HepG2 (cell line): ENCODE results near the gene ADRA1B. TPM values are rescaled to one million over a fixed set of nuclear protein-coding genes. Genes with fewer than 3 reads are reported as not detected.

ENCODE experiments used
- ATAC-seq: fragments of 200-7000 bp; cut with Tn5 transposase; 3 replicates; pipeline ENCODE4 v1.9.1; 2020; ENCODE audit warnings: mild to moderate bottlenecking, moderate library complexity
- BruUV-seq: library from RNA; stranded (reverse); fragments of 400-500 nt; replicated peaks from 2 replicates; lab custom pipeline; 2021; lab: Mats Ljungman, UMichigan
- CTCF ChIA-PET: fragments of 300-600 bp; formaldehyde crosslinking; extraction: SDS; loops from one replicate; lab custom pipeline; 2021; ENCODE audit warnings: low total read pairs, inconsistent platforms, low intra/inter-chr PET ratio; lab: Yijun Ruan, JAX
- POLR2A ChIA-PET: fragments of 350-600 bp; sonication (Branson Sonifier 250); formaldehyde crosslinking; loops from one replicate; lab custom pipeline; 2020; ENCODE audit warnings: antibody characterized with exemption, inconsistent platforms; lab: Yijun Ruan, JAX
- DNase-seq: peaks from one replicate; pipeline ENCODE4 v3.0.0-alpha.2; 2015; ENCODE audit warnings: low spot score
- FAIRE-seq: peaks from 3 replicates; lab custom pipeline; 2011; peaks lifted over from hg19 to GRCh38; lab: Jason Lieb, UNC
- H2AFZ ChIP-seq: one replicate; pipeline ENCODE4 v1.6.1; 2011; ENCODE audit warnings: low read length, inconsistent platforms
- H3K27ac ChIP-seq: fragments of 300-600 bp; 3 replicates; pipeline ENCODE4 v1.8.0; 2011; ENCODE audit warnings: mixed run types, mild to moderate bottlenecking, mixed read lengths, low read length, inconsistent platforms; ENCODE audit not compliant: insufficient read depth; ENCODE audit errors: extremely low read length
- H3K27me3 ChIP-seq, 2 experiments: fragments of 200-600 bp in 1 of 2; 2 replicates in 1 of 2; 3 replicates in 1 of 2; pipeline versions ENCODE4 v1.6.0 to v1.8.0; 2011; ENCODE audit warnings: low read length in 2 of 2, mild to moderate bottlenecking in 2 of 2, moderate library complexity in 2 of 2, inconsistent platforms in 1 of 2; ENCODE audit not compliant: insufficient read depth in 2 of 2, control insufficient read depth in 1 of 2
- H3K36me3 ChIP-seq, 2 experiments: fragments of 200-600 bp in 1 of 2; replicated peaks in 1 of 2; 2 replicates in 1 of 2; 3 replicates in 1 of 2; pipeline versions ENCODE4 v1.5.1 to v1.8.0; 2011; ENCODE audit warnings: low read length in 2 of 2, inconsistent platforms in 1 of 2; ENCODE audit not compliant: insufficient read depth in 2 of 2, control insufficient read depth in 1 of 2
- H3K4me1 ChIP-seq: 2 replicates; pipeline ENCODE4 v1.5.1; 2012; ENCODE audit warnings: low read length, inconsistent platforms; ENCODE audit not compliant: insufficient read depth
- H3K4me2 ChIP-seq: 2 replicates; pipeline ENCODE4 v1.6.0; 2011; ENCODE audit warnings: low read depth, low read length, inconsistent platforms
- H3K4me3 ChIP-seq, 3 experiments: fragments of 200-600 bp in 1 of 3; sonication (generic), shearing (Covaris generic) in 1 of 3; replicated peaks in 1 of 3; 2 replicates each; pipeline ENCODE4 v1.5.1; 2011 to 2016; ENCODE audit warnings: low read length in 3 of 3, inconsistent platforms in 2 of 3, low read depth in 2 of 3, mild to moderate bottlenecking in 2 of 3, control low read depth in 1 of 3, mixed read lengths in 1 of 3; ENCODE audit not compliant: insufficient read depth in 1 of 3
- H3K79me2 ChIP-seq: one replicate; pipeline ENCODE4 v1.6.1; 2011; ENCODE audit warnings: low read length, inconsistent platforms; ENCODE audit not compliant: insufficient read depth
- H3K9ac ChIP-seq: 2 replicates; pipeline ENCODE4 v1.6.0; 2011; ENCODE audit warnings: mild to moderate bottlenecking, low read depth, low read length, inconsistent platforms; ENCODE audit not compliant: insufficient read depth
- H3K9me3 ChIP-seq: 2 replicates; pipeline ENCODE4 v1.5.1; 2012; ENCODE audit warnings: mild to moderate bottlenecking, low read length
- H4K20me1 ChIP-seq: 2 replicates; pipeline ENCODE4 v1.6.0; 2011; ENCODE audit warnings: inconsistent platforms, mild to moderate bottlenecking, low read length, moderate library complexity; ENCODE audit not compliant: insufficient read depth
- AKAP8 ChIP-seq: sonication (generic); formaldehyde crosslinking; IDR thresholded peaks from 2 replicates; pipeline ENCODE4 v1.5.1; 2020; ENCODE audit warnings: mild to moderate bottlenecking, missing genetic modification reagents
- ATAD3A ChIP-seq: sonication (generic); formaldehyde crosslinking; IDR thresholded peaks from 2 replicates; pipeline ENCODE4 v1.4.0; 2020; ENCODE audit warnings: missing genetic modification reagents
- BORCS8-MEF2B ChIP-seq: sonication (generic); formaldehyde crosslinking; IDR thresholded peaks from 2 replicates; pipeline ENCODE4 v1.8.0; 2022; ENCODE audit warnings: mild to moderate bottlenecking, missing genetic modification reagents
- CCDC6 ChIP-seq: sonication (generic); formaldehyde crosslinking; IDR thresholded peaks from 2 replicates; pipeline ENCODE4 v1.8.1; 2022; ENCODE audit warnings: mild to moderate bottlenecking, missing genetic modification reagents, moderate library complexity
- CHCHD3 ChIP-seq: sonication (generic); formaldehyde crosslinking; IDR thresholded peaks from 2 replicates; pipeline ENCODE4 v1.8.0; 2022; ENCODE audit warnings: mild to moderate bottlenecking, missing genetic modification reagents, moderate library complexity
- FOXK2 ChIP-seq: fragments of 450-650 bp; IDR thresholded peaks from 2 replicates; pipeline ENCODE4 v1.6.1; 2016
- GATAD2A ChIP-seq: IDR thresholded peaks from 2 replicates; pipeline ENCODE4 v1.6.1; 2016
- HOXD1 ChIP-seq: sonication (generic); formaldehyde crosslinking; IDR thresholded peaks from 2 replicates; pipeline ENCODE4 v1.5.0; 2020; ENCODE audit warnings: missing genetic modification reagents
- MIER2 ChIP-seq: IDR thresholded peaks from 2 replicates; pipeline ENCODE4 v1.6.1; 2016; ENCODE audit warnings: missing biosample characterization, missing genetic modification reagents
- PRDM15 ChIP-seq: sonication (generic); formaldehyde crosslinking; IDR thresholded peaks from 2 replicates; pipeline ENCODE4 v1.4.0; 2020; ENCODE audit warnings: missing genetic modification reagents
- TAF1 ChIP-seq: sonication (generic); formaldehyde crosslinking; IDR thresholded peaks from 2 replicates; pipeline ENCODE4 v1.4.0; 2020; ENCODE audit warnings: missing genetic modification reagents
- TIGD3 ChIP-seq: sonication (generic); formaldehyde crosslinking; IDR thresholded peaks from 2 replicates; pipeline ENCODE4 v1.5.1; 2020; ENCODE audit warnings: mild to moderate bottlenecking, missing genetic modification reagents, borderline replicate concordance
- ZNF224 ChIP-seq: sonication (generic); formaldehyde crosslinking; IDR thresholded peaks from 2 replicates; pipeline ENCODE4 v1.5.0; 2020; ENCODE audit warnings: mild to moderate bottlenecking, missing genetic modification reagents
- ZNF354B ChIP-seq: sonication (generic); formaldehyde crosslinking; IDR thresholded peaks from 2 replicates; pipeline ENCODE4 v1.8.0; 2022; ENCODE audit warnings: mild to moderate bottlenecking, missing genetic modification reagents
- ZNF83 ChIP-seq: sonication (generic); formaldehyde crosslinking; IDR thresholded peaks from 2 replicates; pipeline ENCODE4 v1.4.0; 2020; ENCODE audit warnings: missing genetic modification reagents, mild to moderate bottlenecking, borderline replicate concordance
- ZNF879 ChIP-seq: sonication (generic); formaldehyde crosslinking; IDR thresholded peaks from 2 replicates; pipeline ENCODE4 v1.8.1; 2023; ENCODE audit warnings: missing genetic modification reagents
- ZSCAN31 ChIP-seq: sonication (generic); formaldehyde crosslinking; IDR thresholded peaks from 2 replicates; pipeline ENCODE4 v1.5.0; 2020; ENCODE audit warnings: low read depth, mild to moderate bottlenecking, missing genetic modification reagents
- WGBS: methylation state at CpG from one replicate; pipeline ENCODE4 v1.1.6; 2017; ENCODE audit warnings: low lambda C conversion rate; 5-methylcytosine and 5-hydroxymethylcytosine counted together
- in situ Hi-C: cut with HindIII; loops from 2 replicates; pipeline ENCODE4 v1.10.0; 2017; ENCODE audit warnings: low pct_unique_long_range_greater_than_20kb; ENCODE audit not compliant: extremely low pct_ligation_motif_present
- intact Hi-C: fragments of 100-400 bp; cut with micrococcal nuclease; formaldehyde crosslinking; loops from one replicate; pipeline ENCODE4 v1.10.0; 2022; ENCODE audit not compliant: unreplicated experiment
- polyA plus RNA-seq, 8 experiments: library from polyadenylated mRNA; depleted of rRNA in 3 of 8; stranded (reverse) in 7 of 8; unstranded in 1 of 8; fragments of >200 nt; fragmentation: Illumina TruSeq in 4 of 8; extraction: Trizol in 4 of 8; gene quantifications; 2 replicates each; pipeline versions ENCODE4 v1.2.1 to v1.2.3, GENCODE V29; 2011 to 2016; ENCODE audit warnings: low read depth in 4 of 8, missing spikeins in 1 of 8, mixed read lengths in 1 of 8; ENCODE audit not compliant: insufficient read depth in 1 of 8
- total RNA-seq, 5 experiments: library from RNA; depleted of rRNA; stranded (reverse); fragments of >200 nt; fragmentation: Illumina TruSeq; extraction: Trizol; gene quantifications; 2 replicates each; pipeline ENCODE4 v1.2.3, GENCODE V29; 2016; ENCODE audit warnings: low read depth in 1 of 5
- TF ChIP-seq, protein P1 (sequence below): sonication (generic); formaldehyde crosslinking; IDR thresholded peaks from 2 replicates; pipeline ENCODE4 v1.9.0; 2021; ENCODE audit warnings: missing genetic modification reagents, borderline replicate concordance
- TF ChIP-seq, protein P2 (sequence below): sonication (generic); formaldehyde crosslinking; IDR thresholded peaks from 2 replicates; pipeline ENCODE4 v1.4.0; 2020; ENCODE audit warnings: mild to moderate bottlenecking, low read depth, missing genetic modification reagents

The ADRA1B gene
- total and polyA plus RNA-seq, 2 of the 13 experiments (the other 11 are each of a cell fraction or from before 2014, with no cell fraction given) = not detected

- TF ChIP-seq, protein P1, sequence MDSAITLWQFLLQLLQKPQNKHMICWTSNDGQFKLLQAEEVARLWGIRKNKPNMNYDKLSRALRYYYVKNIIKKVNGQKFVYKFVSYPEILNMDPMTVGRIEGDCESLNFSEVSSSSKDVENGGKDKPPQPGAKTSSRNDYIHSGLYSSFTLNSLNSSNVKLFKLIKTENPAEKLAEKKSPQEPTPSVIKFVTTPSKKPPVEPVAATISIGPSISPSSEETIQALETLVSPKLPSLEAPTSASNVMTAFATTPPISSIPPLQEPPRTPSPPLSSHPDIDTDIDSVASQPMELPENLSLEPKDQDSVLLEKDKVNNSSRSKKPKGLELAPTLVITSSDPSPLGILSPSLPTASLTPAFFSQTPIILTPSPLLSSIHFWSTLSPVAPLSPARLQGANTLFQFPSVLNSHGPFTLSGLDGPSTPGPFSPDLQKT (CRISPR knock-in tag) = no peak
- no peak for TF ChIP-seq ZNF879 (CRISPR knock-in tag)
- no peak for TF ChIP-seq BORCS8-MEF2B
- TF ChIP-seq, protein P2, sequence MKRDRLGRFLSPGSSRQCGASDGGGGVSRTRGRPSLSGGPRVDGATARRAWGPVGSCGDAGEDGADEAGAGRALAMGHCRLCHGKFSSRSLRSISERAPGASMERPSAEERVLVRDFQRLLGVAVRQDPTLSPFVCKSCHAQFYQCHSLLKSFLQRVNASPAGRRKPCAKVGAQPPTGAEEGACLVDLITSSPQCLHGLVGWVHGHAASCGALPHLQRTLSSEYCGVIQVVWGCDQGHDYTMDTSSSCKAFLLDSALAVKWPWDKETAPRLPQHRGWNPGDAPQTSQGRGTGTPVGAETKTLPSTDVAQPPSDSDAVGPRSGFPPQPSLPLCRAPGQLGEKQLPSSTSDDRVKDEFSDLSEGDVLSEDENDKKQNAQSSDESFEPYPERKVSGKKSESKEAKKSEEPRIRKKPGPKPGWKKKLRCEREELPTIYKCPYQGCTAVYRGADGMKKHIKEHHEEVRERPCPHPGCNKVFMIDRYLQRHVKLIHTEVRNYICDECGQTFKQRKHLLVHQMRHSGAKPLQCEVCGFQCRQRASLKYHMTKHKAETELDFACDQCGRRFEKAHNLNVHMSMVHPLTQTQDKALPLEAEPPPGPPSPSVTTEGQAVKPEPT (CRISPR knock-in tag) = no peak
- no peak for TF ChIP-seq ZNF354B
Measured at GRCh38 chr5:159921721-159922120, 5.4 kb downstream of the ADRA1B start (continued).

GRCh38 chr5:159923008-159923407 lies 6.7 kb downstream of the ADRA1B start:
- in situ Hi-C loops = no loop called here
- CTCF ChIA-PET = no interaction called here
- Histone ChIP-seq H3K27me3 (peaks cover 0 to 47% of the 10 kb centered on the region in 2 experiments; a peak in 2 of 5 replicates), H3K79me2 (no peaks in the 10 kb centered on the region), H3K4me1 (no peaks in the 10 kb centered on the region), H4K20me1 (no peaks in the 10 kb centered on the region), H3K27ac (no peak overlapping the region), H3K4me3 (no peak overlapping the region), H3K4me2 (no peak overlapping the region), H2AFZ (no peak overlapping the region), H3K9me3 (no peaks in the 10 kb centered on the region), H3K9ac (no peak overlapping the region), H3K36me3 (no peaks in the 10 kb centered on the region)
- POLR2A ChIA-PET = no interaction called here
- DNase-seq = no peak
- BruUV-seq = no TSS peak
- intact Hi-C loops = no loop called here
- no peak for FAIRE-seq
- 8% methylated on average over 7 of the region's 7 CpGs for WGBS
- ATAC-seq = no peak
- TF ChIP-seq ZNF224 (CRISPR knock-in tag) (no peak), CHCHD3 (CRISPR knock-in tag) (no peak), GATAD2A (CRISPR knock-in tag) (no peak), MIER2 (CRISPR knock-in tag) (no peak), CCDC6 (CRISPR knock-in tag) (no peak), HOXD1 (CRISPR knock-in tag) (no peak), PRDM15 (no peak), TAF1 (CRISPR knock-in tag) (no peak), ATAD3A (CRISPR knock-in tag) (no peak), ZNF83 (CRISPR knock-in tag) (no peak), ZSCAN31 (no peak), AKAP8 (CRISPR knock-in tag) (no peak), TIGD3 (no peak), FOXK2 (no peak)
